ENCODE results near the gene CD58. TPM values are rescaled to one million over a fixed set of nuclear protein-coding genes. Genes with fewer than 3 reads are reported as not detected.
"Not testable (repeated sequence)": the region's sequence is repeated elsewhere in the genome, so short reads cannot be mapped to it uniquely, and the experiment has no call there.

Gene CD58
- polyA plus RNA-seq, 1 of the 3 experiments (the other 2 are of a cell fraction) = 18.1 TPM

DNA sequence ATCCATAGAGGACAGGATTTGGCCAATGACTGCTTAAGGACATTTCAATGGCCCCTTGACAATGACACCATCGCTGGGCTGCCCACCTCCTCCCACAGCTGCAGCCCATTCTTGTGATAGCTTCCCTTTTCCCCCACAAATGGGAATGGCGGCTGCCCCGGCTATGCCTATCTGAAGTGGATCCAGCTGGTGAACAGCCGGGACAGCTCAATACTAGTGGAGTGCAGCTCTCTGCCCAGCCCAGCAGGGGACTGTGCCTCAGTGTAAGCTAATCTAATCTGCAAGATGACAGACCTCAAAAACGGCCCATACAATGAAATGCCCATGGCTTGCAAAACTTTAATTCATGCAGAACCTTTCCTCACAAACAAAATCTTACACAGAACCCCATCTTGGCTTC, 47.0 kb upstream of the CD58 start:
- H3K79me2 ChIP-seq (ENCODE audit: insufficient read depth); DNase-seq; H3K9me3 ChIP-seq; H3K27me3 ChIP-seq (ENCODE audit: insufficient read depth); H3K9ac ChIP-seq; H3K9me2 ChIP-seq; H3K27ac ChIP-seq (ENCODE audit: low read depth in 2 of 2, low read length in 1 of 2); H3F3A ChIP-seq (replicated peaks; ENCODE audit: insufficient read depth); POLR2A ChIA-PET; H4K20me1 ChIP-seq (ENCODE audit: insufficient read depth); H3K4me1 ChIP-seq (ENCODE audit: control insufficient read depth in 1 of 2, insufficient read depth in 2 of 2, low read depth in 1 of 2, low read length in 1 of 2); H2AFZ ChIP-seq (ENCODE audit: low read depth); H3K36me3 ChIP-seq (replicated peaks in 1 of 2; ENCODE audit: control insufficient read depth in 1 of 2, insufficient read depth in 2 of 2, low read length in 1 of 2); H3K4me2 ChIP-seq; H3K4me3 ChIP-seq (ENCODE audit: low read depth in 2 of 2, low read length in 1 of 2); CTCF ChIA-PET: not testable (repeated sequence)
- WGBS (ENCODE audit: low lambda C conversion rate) = 66% methylated on average over 5 of the region's 5 CpGs

DNA sequence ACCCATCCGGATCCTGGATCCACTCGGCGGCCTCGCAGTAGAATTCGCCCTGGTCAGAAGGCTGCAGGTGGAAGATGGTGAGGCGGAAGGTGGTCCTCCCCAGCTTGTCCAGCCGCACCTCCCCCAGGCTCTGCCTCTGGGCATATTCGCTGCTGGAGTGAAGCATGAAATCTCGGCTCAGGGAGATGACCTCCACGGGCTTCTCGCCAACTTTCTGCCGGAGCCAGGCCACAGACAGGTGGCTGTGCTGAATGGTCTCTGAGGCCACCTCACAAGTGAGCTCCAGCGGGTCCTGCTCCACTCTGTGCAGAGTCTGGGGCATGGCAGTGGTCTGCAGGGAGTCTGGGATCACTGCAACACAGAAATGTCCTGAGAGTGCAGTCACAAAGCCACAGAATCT, 43.0 kb upstream of the CD58 start:
- H3K9me2 ChIP-seq; H3K4me1 ChIP-seq (ENCODE audit: control insufficient read depth in 1 of 2, insufficient read depth in 2 of 2, low read depth in 1 of 2, low read length in 1 of 2); H3K9me3 ChIP-seq; POLR2A ChIA-PET; H3K79me2 ChIP-seq (ENCODE audit: insufficient read depth); CTCF ChIA-PET; H3K27me3 ChIP-seq (ENCODE audit: insufficient read depth); H3K36me3 ChIP-seq (replicated peaks in 1 of 2; ENCODE audit: control insufficient read depth in 1 of 2, insufficient read depth in 2 of 2, low read length in 1 of 2); H2AFZ ChIP-seq (ENCODE audit: low read depth); DNase-seq; H3K9ac ChIP-seq; H3F3A ChIP-seq (replicated peaks; ENCODE audit: insufficient read depth); H3K4me2 ChIP-seq; H3K4me3 ChIP-seq (ENCODE audit: low read depth in 2 of 2, low read length in 1 of 2); H3K27ac ChIP-seq (ENCODE audit: low read depth in 2 of 2, low read length in 1 of 2); H4K20me1 ChIP-seq (ENCODE audit: insufficient read depth): not testable (repeated sequence)
- WGBS (ENCODE audit: low lambda C conversion rate) = 55% methylated on average over 4 of the region's 13 CpGs

DNA sequence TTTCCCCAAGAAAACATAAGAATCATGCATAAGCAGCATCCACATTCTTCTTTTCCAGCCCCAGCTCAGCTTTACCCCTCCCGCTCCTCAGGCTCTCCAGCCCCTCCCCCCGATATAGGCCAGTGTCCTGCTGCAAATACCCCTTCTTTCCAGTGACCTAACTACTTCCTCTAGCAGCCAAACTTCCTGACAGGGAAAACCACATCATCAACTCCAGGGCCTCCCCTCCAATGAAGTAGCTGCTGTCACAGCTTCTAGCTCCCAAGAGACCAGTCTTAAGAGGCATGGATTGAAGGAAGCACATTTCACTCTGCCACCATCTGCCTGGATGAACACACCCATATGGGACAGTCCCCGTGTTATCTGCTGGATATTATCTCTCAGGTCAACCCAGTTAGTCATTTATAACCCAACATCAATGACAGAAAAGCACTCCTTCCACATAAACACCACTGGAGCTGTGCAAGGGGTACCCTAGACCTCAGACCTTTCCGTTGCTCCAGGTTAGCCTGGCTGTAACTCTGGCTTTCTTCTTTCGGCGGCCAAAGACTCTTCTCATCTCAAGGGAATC, 39.1 kb upstream of the CD58 start:
- H3F3A ChIP-seq (replicated peaks; ENCODE audit: insufficient read depth); H3K4me1 ChIP-seq (ENCODE audit: control insufficient read depth in 1 of 2, insufficient read depth in 2 of 2, low read depth in 1 of 2, low read length in 1 of 2); H3K36me3 ChIP-seq (replicated peaks in 1 of 2; ENCODE audit: control insufficient read depth in 1 of 2, insufficient read depth in 2 of 2, low read length in 1 of 2); H3K27me3 ChIP-seq (ENCODE audit: insufficient read depth); H4K20me1 ChIP-seq (ENCODE audit: insufficient read depth); POLR2A ChIA-PET; H3K4me2 ChIP-seq; H3K9me3 ChIP-seq; H3K79me2 ChIP-seq (ENCODE audit: insufficient read depth); CTCF ChIA-PET; H3K27ac ChIP-seq (ENCODE audit: low read depth in 2 of 2, low read length in 1 of 2); H2AFZ ChIP-seq (ENCODE audit: low read depth); H3K4me3 ChIP-seq (ENCODE audit: low read depth in 2 of 2, low read length in 1 of 2); H3K9ac ChIP-seq; H3K9me2 ChIP-seq; DNase-seq: not testable (repeated sequence)
- 74% methylated on average over 4 of the region's 6 CpGs for WGBS (ENCODE audit: low lambda C conversion rate)

DNA sequence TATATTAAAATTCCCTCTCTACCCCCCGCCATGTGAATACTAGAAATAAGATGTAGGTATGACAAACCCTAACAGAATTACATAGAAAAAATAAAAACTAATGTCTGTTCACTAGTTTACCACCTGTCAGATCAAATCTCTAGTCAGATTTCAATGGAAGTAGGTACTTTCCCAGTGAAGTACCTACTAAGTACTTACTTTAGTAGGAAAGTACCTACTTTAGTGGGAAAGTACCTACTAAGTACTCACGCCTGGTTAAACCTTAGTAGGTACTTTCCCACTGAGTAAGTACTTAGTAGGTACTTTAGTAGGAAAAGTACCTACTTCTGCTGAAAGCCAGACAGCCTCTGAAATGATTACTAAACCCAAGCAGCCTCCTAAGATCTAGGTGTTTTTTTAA, 38.0 kb upstream of the CD58 start:
- H3K9ac ChIP-seq; H3F3A ChIP-seq (replicated peaks; ENCODE audit: insufficient read depth); H3K9me3 ChIP-seq; H3K36me3 ChIP-seq (replicated peaks in 1 of 2; ENCODE audit: control insufficient read depth in 1 of 2, insufficient read depth in 2 of 2, low read length in 1 of 2); CTCF ChIA-PET; H3K9me2 ChIP-seq; POLR2A ChIA-PET; H3K4me1 ChIP-seq (ENCODE audit: control insufficient read depth in 1 of 2, insufficient read depth in 2 of 2, low read depth in 1 of 2, low read length in 1 of 2); H2AFZ ChIP-seq (ENCODE audit: low read depth); H3K4me2 ChIP-seq; H3K79me2 ChIP-seq (ENCODE audit: insufficient read depth); DNase-seq; H3K4me3 ChIP-seq (ENCODE audit: low read depth in 2 of 2, low read length in 1 of 2); H3K27me3 ChIP-seq (ENCODE audit: insufficient read depth); H3K27ac ChIP-seq (ENCODE audit: low read depth in 2 of 2, low read length in 1 of 2); H4K20me1 ChIP-seq (ENCODE audit: insufficient read depth): not testable (repeated sequence)
- 40% methylated on average over 2 of the region's 2 CpGs for WGBS (ENCODE audit: low lambda C conversion rate)

DNA sequence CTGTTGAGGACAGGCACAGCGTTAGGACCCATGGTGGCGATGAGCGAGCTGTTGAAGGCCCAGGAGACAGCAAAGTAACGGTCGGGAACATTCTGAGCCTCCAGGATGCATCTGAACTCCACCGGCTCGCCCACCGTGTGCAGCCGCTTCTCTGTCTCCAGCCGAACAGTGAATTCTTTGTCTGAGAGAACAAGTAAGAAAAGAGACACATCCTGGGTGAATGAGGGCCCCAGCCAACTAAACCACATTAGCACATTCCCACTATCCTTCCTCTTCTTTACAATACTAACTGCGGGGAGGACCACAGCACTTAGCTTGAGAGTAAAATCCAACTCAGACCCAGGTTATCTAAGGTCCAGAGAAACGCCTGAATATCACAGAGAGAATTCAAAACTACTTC, 37.3 kb upstream of the CD58 start:
- CTCF ChIA-PET; H3F3A ChIP-seq (replicated peaks; ENCODE audit: insufficient read depth); H3K79me2 ChIP-seq (ENCODE audit: insufficient read depth); H3K36me3 ChIP-seq (replicated peaks in 1 of 2; ENCODE audit: control insufficient read depth in 1 of 2, insufficient read depth in 2 of 2, low read length in 1 of 2); H3K27me3 ChIP-seq (ENCODE audit: insufficient read depth); H3K4me3 ChIP-seq (ENCODE audit: low read depth in 2 of 2, low read length in 1 of 2); H3K9me2 ChIP-seq; H3K4me2 ChIP-seq; H3K4me1 ChIP-seq (ENCODE audit: control insufficient read depth in 1 of 2, insufficient read depth in 2 of 2, low read depth in 1 of 2, low read length in 1 of 2); H3K9ac ChIP-seq; H4K20me1 ChIP-seq (ENCODE audit: insufficient read depth); H3K27ac ChIP-seq (ENCODE audit: low read depth in 2 of 2, low read length in 1 of 2); H3K9me3 ChIP-seq; DNase-seq; H2AFZ ChIP-seq (ENCODE audit: low read depth); POLR2A ChIA-PET: not testable (repeated sequence)
- WGBS (ENCODE audit: low lambda C conversion rate) = 80% methylated on average over 6 of the region's 12 CpGs

DNA sequence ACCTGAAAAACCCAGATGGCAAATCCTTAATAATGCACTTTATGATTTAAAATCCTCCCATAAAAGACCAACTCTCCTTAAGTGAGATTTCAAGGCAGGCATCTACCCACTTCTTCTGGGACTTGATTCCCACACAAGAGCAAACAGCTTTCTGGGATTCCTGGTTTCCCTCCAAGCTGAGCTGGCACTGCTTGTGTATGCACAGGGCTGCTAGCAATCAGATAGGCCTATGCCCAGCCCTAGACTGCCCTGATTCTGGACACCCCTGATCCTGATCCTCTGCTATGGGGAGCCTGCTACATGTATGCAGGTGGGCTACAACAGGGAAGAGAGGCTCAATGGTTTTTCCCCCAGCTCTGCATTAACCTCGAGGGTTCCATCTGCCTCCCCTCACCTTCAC, 36.6 kb upstream of the CD58 start:
- H3F3A ChIP-seq (replicated peaks; ENCODE audit: insufficient read depth); DNase-seq; POLR2A ChIA-PET; H4K20me1 ChIP-seq (ENCODE audit: insufficient read depth); H3K27me3 ChIP-seq (ENCODE audit: insufficient read depth); H3K4me1 ChIP-seq (ENCODE audit: control insufficient read depth in 1 of 2, insufficient read depth in 2 of 2, low read depth in 1 of 2, low read length in 1 of 2); CTCF ChIA-PET; H3K9me3 ChIP-seq; H3K9me2 ChIP-seq; H3K4me2 ChIP-seq; H3K27ac ChIP-seq (ENCODE audit: low read depth in 2 of 2, low read length in 1 of 2); H3K9ac ChIP-seq; H2AFZ ChIP-seq (ENCODE audit: low read depth); H3K36me3 ChIP-seq (replicated peaks in 1 of 2; ENCODE audit: control insufficient read depth in 1 of 2, insufficient read depth in 2 of 2, low read length in 1 of 2); H3K79me2 ChIP-seq (ENCODE audit: insufficient read depth); H3K4me3 ChIP-seq (ENCODE audit: low read depth in 2 of 2, low read length in 1 of 2): not testable (repeated sequence)
- 36% methylated on average over 1 of the region's 1 CpG for WGBS (ENCODE audit: low lambda C conversion rate)

DNA sequence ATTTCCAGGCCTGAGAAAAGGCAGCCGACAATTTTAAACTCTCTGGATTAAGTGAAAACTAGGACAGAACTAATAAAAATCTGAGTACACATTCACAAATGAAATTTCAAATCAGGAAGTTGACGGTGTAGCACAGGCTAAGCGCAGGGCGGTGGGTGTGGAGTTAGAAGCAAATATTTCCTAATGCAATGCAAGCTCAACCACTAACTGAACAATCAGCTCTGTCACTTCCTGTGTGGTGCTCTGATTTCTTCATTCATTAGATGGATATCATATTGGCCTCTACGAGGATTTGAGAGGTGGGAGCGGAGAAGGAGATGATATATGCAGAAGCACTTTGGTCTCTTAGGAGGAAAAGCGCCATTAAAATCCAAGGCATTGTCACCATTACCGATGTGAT, 35.2 kb upstream of the CD58 start:
- WGBS (ENCODE audit: low lambda C conversion rate) = 76% methylated on average over 8 of the region's 8 CpGs
- H3K4me3 ChIP-seq (ENCODE audit: low read depth in 2 of 2, low read length in 1 of 2); H3K27me3 ChIP-seq (ENCODE audit: insufficient read depth); DNase-seq; POLR2A ChIA-PET; H3K9ac ChIP-seq; H3K36me3 ChIP-seq (replicated peaks in 1 of 2; ENCODE audit: control insufficient read depth in 1 of 2, insufficient read depth in 2 of 2, low read length in 1 of 2); H3K9me3 ChIP-seq; H3K9me2 ChIP-seq; H3F3A ChIP-seq (replicated peaks; ENCODE audit: insufficient read depth); H3K4me2 ChIP-seq; H3K4me1 ChIP-seq (ENCODE audit: control insufficient read depth in 1 of 2, insufficient read depth in 2 of 2, low read depth in 1 of 2, low read length in 1 of 2); H4K20me1 ChIP-seq (ENCODE audit: insufficient read depth); H3K27ac ChIP-seq (ENCODE audit: low read depth in 2 of 2, low read length in 1 of 2); H3K79me2 ChIP-seq (ENCODE audit: insufficient read depth); H2AFZ ChIP-seq (ENCODE audit: low read depth): not testable (repeated sequence)
- CTCF ChIA-PET = interaction anchor here (0.7 kb wide), 1 partner anchor 497 kb away, joined by 3 read pairs; no protein-coding TSS in a partner anchor
